OCI-LY1 (cell line): ENCODE results near the gene TRIM66.

ENCODE experiments used
- H2AFZ ChIP-seq: fragments of 200-600 bp; sonication (generic), shearing (Covaris generic); 2 replicates; pipeline ENCODE4 v1.6.0; 2014; ENCODE audit warnings: antibody characterized with exemption, mild to moderate bottlenecking, low read length
- H3F3A ChIP-seq: fragments of 200-600 bp; sonication (generic), shearing (Covaris generic); 2 replicates; pipeline ENCODE4 v1.6.0; 2014; ENCODE audit warnings: mild to moderate bottlenecking, antibody characterized with exemption, low read length, moderate library complexity; ENCODE audit not compliant: insufficient read depth
- H3K27ac ChIP-seq: fragments of 200-600 bp; sonication (generic); 2 replicates; pipeline ENCODE4 v1.5.1; 2014; ENCODE audit warnings: low read length, mixed run types, mild to moderate bottlenecking, low read depth; ENCODE audit not compliant: poor library complexity, severe bottlenecking
- H3K27me3 ChIP-seq: fragments of 200-600 bp; sonication (generic); 2 replicates; pipeline ENCODE4 v1.6.0; 2014; ENCODE audit warnings: antibody characterized with exemption, mild to moderate bottlenecking, low read length, moderate library complexity; ENCODE audit not compliant: insufficient read depth
- H3K36me3 ChIP-seq: fragments of 200-600 bp; sonication (generic); 2 replicates; pipeline ENCODE4 v1.6.1; 2014; ENCODE audit warnings: mild to moderate bottlenecking, antibody characterized with exemption, low read length, moderate library complexity, mixed read lengths; ENCODE audit not compliant: insufficient read depth
- H3K4me1 ChIP-seq: fragments of 200-600 bp; sonication (generic); 2 replicates; pipeline ENCODE4 v1.5.1; 2014; ENCODE audit warnings: mild to moderate bottlenecking, low read length, moderate library complexity; ENCODE audit not compliant: insufficient read depth, severe bottlenecking
- H3K4me2 ChIP-seq: fragments of 200-600 bp; sonication (generic), shearing (Covaris generic); 2 replicates; pipeline ENCODE4 v1.6.1; 2014; ENCODE audit warnings: low read length
- H3K4me3 ChIP-seq: fragments of 200-600 bp; sonication (generic); 2 replicates; pipeline ENCODE4 v1.5.1; 2014; ENCODE audit warnings: low read length, low read depth, mild to moderate bottlenecking, mixed read lengths; ENCODE audit not compliant: poor library complexity, severe bottlenecking
- H3K79me2 ChIP-seq: fragments of 200-600 bp; shearing (Covaris generic); 2 replicates; pipeline ENCODE4 v1.6.1; 2016; ENCODE audit warnings: mixed run types, low read length, mixed read lengths; ENCODE audit not compliant: insufficient read depth
- H3K9ac ChIP-seq: fragments of 200-600 bp; sonication (generic), shearing (Covaris generic); 2 replicates; pipeline ENCODE4 v1.6.1; 2014; ENCODE audit warnings: mild to moderate bottlenecking, low read length, mixed read lengths
- H3K9me2 ChIP-seq: fragments of 200-600 bp; sonication (generic), shearing (Covaris generic); 2 replicates; pipeline ENCODE4 v1.6.1; 2014; ENCODE audit warnings: low read depth, mild to moderate bottlenecking, low read length, mixed read lengths
- H3K9me3 ChIP-seq: fragments of 200-600 bp; shearing (Covaris generic); 2 replicates; pipeline ENCODE4 v1.6.1; 2014; ENCODE audit warnings: low read length, mixed read lengths
- H4K20me1 ChIP-seq: fragments of 200-600 bp; sonication (generic), shearing (Covaris generic); 2 replicates; pipeline ENCODE4 v1.6.0; 2016; ENCODE audit warnings: mild to moderate bottlenecking, low read length; ENCODE audit not compliant: insufficient read depth
- CTCF ChIP-seq: fragments of 200-600 bp; sonication (generic), shearing (Covaris generic); IDR thresholded peaks from 2 replicates; pipeline ENCODE4 v1.5.1; 2017; ENCODE audit warnings: mild to moderate bottlenecking, antibody characterized with exemption, low read length, moderate library complexity, mixed read lengths
- EZH2 ChIP-seq: fragments of 200-600 bp; sonication (generic), shearing (Covaris generic); IDR thresholded peaks from 2 replicates; pipeline ENCODE4 v1.8.0; 2017; ENCODE audit warnings: borderline replicate concordance, mixed run types, mild to moderate bottlenecking, antibody characterized with exemption, low read length, moderate library complexity, mixed read lengths

TRIM66 gene

GRCh38 chr11:8702598-8702915 lies 20.1 kb upstream of the TRIM66 start:
- Histone ChIP-seq H3K9me3 (no peaks in the 10 kb centered on the region), H3K4me2 (no peak overlapping the region), H4K20me1 (no peaks in the 10 kb centered on the region), H3K9ac (no peak overlapping the region), H3K9me2 (no peaks in the 10 kb centered on the region), H3K4me3 (no peak overlapping the region), H3K27me3 (no peaks in the 10 kb centered on the region), H3F3A (no peaks in the 10 kb centered on the region), H3K4me1 (peaks cover 7% of the 10 kb centered on the region), H3K79me2 (no peaks in the 10 kb centered on the region), H3K36me3 (no peaks in the 10 kb centered on the region), H2AFZ (no peak overlapping the region), H3K27ac (no peak overlapping the region)
- no peak for TF ChIP-seq EZH2
- no peak for TF ChIP-seq CTCF

GRCh38 chr11:8701891-8702597 lies 19.6 kb upstream of the TRIM66 start:
- no peaks in the 10 kb centered on the region for H3K27me3 ChIP-seq
- no peaks in the 10 kb centered on the region for H3K79me2 ChIP-seq
- no peaks in the 10 kb centered on the region for H3K9me2 ChIP-seq
- no peaks in the 10 kb centered on the region for H3F3A ChIP-seq
- TF ChIP-seq EZH2 (no peak), CTCF (no peak)
- H3K9me3 ChIP-seq = no peaks in the 10 kb centered on the region
- H3K4me1 ChIP-seq = peaks cover 7% of the 10 kb centered on the region
- H3K36me3 ChIP-seq = no peaks in the 10 kb centered on the region
- H3K4me2 ChIP-seq = no peak overlapping the region
- no peak overlapping the region for H3K27ac ChIP-seq
- H3K4me3 ChIP-seq = no peak overlapping the region
- no peak overlapping the region for H3K9ac ChIP-seq
- no peaks in the 10 kb centered on the region for H4K20me1 ChIP-seq
- no peak overlapping the region for H2AFZ ChIP-seq

- TF ChIP-seq CTCF (no peak), EZH2 (no peak)
- Histone ChIP-seq H3K4me1 (peaks cover 7% of the 10 kb centered on the region), H3K9me3 (no peaks in the 10 kb centered on the region), H4K20me1 (no peaks in the 10 kb centered on the region), H3K4me2 (no peak overlapping the region), H3F3A (no peaks in the 10 kb centered on the region), H3K4me3 (no peak overlapping the region), H3K9ac (no peak overlapping the region), H2AFZ (no peak overlapping the region), H3K9me2 (no peaks in the 10 kb centered on the region), H3K36me3 (no peaks in the 10 kb centered on the region), H3K79me2 (no peaks in the 10 kb centered on the region), H3K27me3 (no peaks in the 10 kb centered on the region), H3K27ac (no peak overlapping the region)
These were observed 17.4 kb upstream of the TRIM66 start for GRCh38 chr11:8699903-8700302.
